DOHH2 (cell line): ENCODE measurements around the gene ZIC4.

Experiments
- EZH2phosphoT487 ChIP-seq: fragments of 200-600 bp; sonication (generic); IDR thresholded peaks from 2 replicates; pipeline ENCODE4 v1.6.1; 2017; ENCODE audit warnings: borderline replicate concordance, mild to moderate bottlenecking, antibody characterized with exemption, low read length, moderate library complexity, mixed read lengths
- TF ChIP-seq, protein P1 (sequence below): fragments of 200-600 bp; sonication (generic); IDR thresholded peaks from one replicate; pipeline ENCODE4 v1.5.1; 2014; ENCODE audit warnings: antibody characterized with exemption, mild to moderate bottlenecking, low read depth, low read length; ENCODE audit not compliant: poor library complexity, severe bottlenecking

DNA sequence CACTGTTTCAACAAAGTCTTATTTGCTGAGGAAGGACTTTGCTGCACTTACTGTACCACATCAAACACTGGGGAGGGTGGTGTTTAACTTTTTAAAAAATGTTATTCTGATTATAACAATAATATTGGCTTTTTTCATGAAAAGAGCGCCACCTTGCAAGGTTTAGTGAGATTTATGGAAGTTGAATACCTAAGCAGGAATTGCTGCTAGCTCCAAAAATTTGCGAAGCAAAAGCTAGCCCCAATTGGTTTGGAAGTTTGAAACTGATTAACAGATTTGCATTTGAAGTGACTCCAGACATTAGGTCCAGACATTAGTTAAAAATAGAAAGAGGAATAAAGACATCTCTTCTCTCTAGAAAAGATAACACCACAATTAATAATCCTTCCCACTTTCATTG lies 9.5 kb upstream of the ZIC4 start:
- TF ChIP-seq, protein P1, sequence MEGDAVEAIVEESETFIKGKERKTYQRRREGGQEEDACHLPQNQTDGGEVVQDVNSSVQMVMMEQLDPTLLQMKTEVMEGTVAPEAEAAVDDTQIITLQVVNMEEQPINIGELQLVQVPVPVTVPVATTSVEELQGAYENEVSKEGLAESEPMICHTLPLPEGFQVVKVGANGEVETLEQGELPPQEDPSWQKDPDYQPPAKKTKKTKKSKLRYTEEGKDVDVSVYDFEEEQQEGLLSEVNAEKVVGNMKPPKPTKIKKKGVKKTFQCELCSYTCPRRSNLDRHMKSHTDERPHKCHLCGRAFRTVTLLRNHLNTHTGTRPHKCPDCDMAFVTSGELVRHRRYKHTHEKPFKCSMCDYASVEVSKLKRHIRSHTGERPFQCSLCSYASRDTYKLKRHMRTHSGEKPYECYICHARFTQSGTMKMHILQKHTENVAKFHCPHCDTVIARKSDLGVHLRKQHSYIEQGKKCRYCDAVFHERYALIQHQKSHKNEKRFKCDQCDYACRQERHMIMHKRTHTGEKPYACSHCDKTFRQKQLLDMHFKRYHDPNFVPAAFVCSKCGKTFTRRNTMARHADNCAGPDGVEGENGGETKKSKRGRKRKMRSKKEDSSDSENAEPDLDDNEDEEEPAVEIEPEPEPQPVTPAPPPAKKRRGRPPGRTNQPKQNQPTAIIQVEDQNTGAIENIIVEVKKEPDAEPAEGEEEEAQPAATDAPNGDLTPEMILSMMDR = peak; percentile 18
- TF ChIP-seq EZH2phosphoT487 = no peak
